HEK293 (cell line): ENCODE data around the gene MLLT6.

ENCODE experiments used
- BCL11A ChIP-seq: fragments of 450-650 bp; formaldehyde crosslinking; IDR thresholded peaks from 2 replicates; pipeline ENCODE4 v1.5.1; 2016; ENCODE audit warnings: low read depth, missing biosample characterization, missing genetic modification characterization
- FEZF1 ChIP-seq: fragments of 450-650 bp; formaldehyde crosslinking; IDR thresholded peaks from 2 replicates; pipeline ENCODE4 v1.5.1; 2016; ENCODE audit warnings: missing biosample characterization, missing genetic modification characterization
- GLIS1 ChIP-seq: fragments of 450-650 bp; formaldehyde crosslinking; IDR thresholded peaks from 2 replicates; pipeline ENCODE4 v1.5.1; 2016; ENCODE audit warnings: missing biosample characterization, missing genetic modification characterization
- GLIS2 ChIP-seq: fragments of 450-650 bp; formaldehyde crosslinking; IDR thresholded peaks from 2 replicates; pipeline ENCODE4 v1.5.1; 2016; ENCODE audit warnings: missing biosample characterization, missing genetic modification characterization
- KLF17 ChIP-seq: fragments of 450-650 bp; formaldehyde crosslinking; IDR thresholded peaks from 2 replicates; pipeline ENCODE4 v1.5.1; 2016; ENCODE audit warnings: missing biosample characterization, missing genetic modification characterization
- MYNN ChIP-seq: fragments of 450-650 bp; formaldehyde crosslinking; IDR thresholded peaks from 2 replicates; pipeline ENCODE4 v1.5.1; 2016; ENCODE audit warnings: missing biosample characterization, missing genetic modification characterization, borderline replicate concordance
- OSR2 ChIP-seq: fragments of 450-650 bp; formaldehyde crosslinking; IDR thresholded peaks from 2 replicates; pipeline ENCODE4 v1.5.1; 2016; ENCODE audit warnings: missing biosample characterization, missing genetic modification characterization
- OVOL3 ChIP-seq: fragments of 450-650 bp; formaldehyde crosslinking; IDR thresholded peaks from 2 replicates; pipeline ENCODE4 v1.5.1; 2016; ENCODE audit warnings: missing biosample characterization, missing genetic modification characterization
- RBAK ChIP-seq: fragments of 450-650 bp; formaldehyde crosslinking; IDR thresholded peaks from 2 replicates; pipeline ENCODE4 v1.5.1; 2016; ENCODE audit warnings: missing biosample characterization, missing genetic modification characterization
- REST ChIP-seq: fragments of 450-650 bp; formaldehyde crosslinking; IDR thresholded peaks from 2 replicates; pipeline ENCODE4 v1.5.1; 2016; ENCODE audit warnings: missing biosample characterization, missing genetic modification characterization
- SCRT2 ChIP-seq: fragments of 450-650 bp; formaldehyde crosslinking; IDR thresholded peaks from 2 replicates; pipeline ENCODE4 v1.5.1; 2016; ENCODE audit warnings: missing biosample characterization, missing genetic modification characterization
- SETDB1 ChIP-seq: IDR thresholded peaks from one replicate; pipeline ENCODE4 v1.6.1; 2017; ENCODE audit warnings: mild to moderate bottlenecking, low read length, moderate library complexity, mixed read lengths; ENCODE audit not compliant: insufficient read length
- ZBTB7A ChIP-seq: fragments of 450-650 bp; formaldehyde crosslinking; IDR thresholded peaks from 2 replicates; pipeline ENCODE4 v1.5.1; 2016; ENCODE audit warnings: low read depth, missing biosample characterization, missing genetic modification characterization
- ZFP41 ChIP-seq: fragments of 450-650 bp; formaldehyde crosslinking; IDR thresholded peaks from 2 replicates; pipeline ENCODE4 v1.5.1; 2016; ENCODE audit warnings: missing biosample characterization, missing genetic modification characterization, borderline replicate concordance
- ZNF114 ChIP-seq: fragments of 450-650 bp; formaldehyde crosslinking; IDR thresholded peaks from 2 replicates; pipeline ENCODE4 v1.5.0; 2017; ENCODE audit warnings: missing biosample characterization, missing genetic modification characterization
- ZNF155 ChIP-seq: fragments of 450-650 bp; formaldehyde crosslinking; IDR thresholded peaks from 2 replicates; pipeline ENCODE4 v1.5.1; 2016; ENCODE audit warnings: missing biosample characterization, missing genetic modification characterization
- ZNF157 ChIP-seq: fragments of 450-650 bp; formaldehyde crosslinking; IDR thresholded peaks from 2 replicates; pipeline ENCODE4 v1.5.1; 2016; ENCODE audit warnings: missing biosample characterization, missing genetic modification characterization
- ZNF169 ChIP-seq: fragments of 450-650 bp; formaldehyde crosslinking; IDR thresholded peaks from 2 replicates; pipeline ENCODE4 v1.5.1; 2016; ENCODE audit warnings: missing biosample characterization, missing genetic modification characterization
- ZNF202 ChIP-seq: fragments of 450-650 bp; formaldehyde crosslinking; IDR thresholded peaks from 2 replicates; pipeline ENCODE4 v1.5.1; 2016; ENCODE audit warnings: missing biosample characterization, missing genetic modification characterization, borderline replicate concordance
- ZNF239 ChIP-seq: fragments of 450-650 bp; formaldehyde crosslinking; IDR thresholded peaks from 2 replicates; pipeline ENCODE4 v1.5.1; 2016; ENCODE audit warnings: missing biosample characterization, missing genetic modification characterization
- ZNF248 ChIP-seq: fragments of 450-650 bp; formaldehyde crosslinking; IDR thresholded peaks from 2 replicates; pipeline ENCODE4 v1.5.1; 2017; ENCODE audit warnings: missing biosample characterization, missing genetic modification characterization
- ZNF292 ChIP-seq: fragments of 450-650 bp; formaldehyde crosslinking; IDR thresholded peaks from 2 replicates; pipeline ENCODE4 v1.5.1; 2016; ENCODE audit warnings: low read depth, missing biosample characterization, missing genetic modification characterization, borderline replicate concordance
- ZNF391 ChIP-seq: fragments of 450-650 bp; formaldehyde crosslinking; IDR thresholded peaks from 2 replicates; pipeline ENCODE4 v1.5.1; 2016; ENCODE audit warnings: low read depth, missing biosample characterization, missing genetic modification characterization, borderline replicate concordance
- ZNF514 ChIP-seq: fragments of 450-650 bp; formaldehyde crosslinking; IDR thresholded peaks from 2 replicates; pipeline ENCODE4 v1.5.1; 2016; ENCODE audit warnings: missing biosample characterization, missing genetic modification characterization
- ZNF529 ChIP-seq: fragments of 450-650 bp; formaldehyde crosslinking; IDR thresholded peaks from 2 replicates; pipeline ENCODE4 v1.5.1; 2017; ENCODE audit warnings: missing genetic modification characterization, missing biosample characterization; ENCODE audit not compliant: insufficient replicate concordance
- ZNF548 ChIP-seq: fragments of 450-650 bp; formaldehyde crosslinking; IDR thresholded peaks from 2 replicates; pipeline ENCODE4 v1.5.1; 2016; ENCODE audit warnings: missing biosample characterization, missing genetic modification characterization
- ZNF560 ChIP-seq: fragments of 450-650 bp; formaldehyde crosslinking; IDR thresholded peaks from 2 replicates; pipeline ENCODE4 v1.5.1; 2017; ENCODE audit warnings: missing biosample characterization, missing genetic modification characterization, borderline replicate concordance
- ZNF571 ChIP-seq: fragments of 450-650 bp; formaldehyde crosslinking; IDR thresholded peaks from 2 replicates; pipeline ENCODE4 v1.5.0; 2017; ENCODE audit warnings: missing biosample characterization, missing genetic modification characterization
- ZNF580 ChIP-seq: fragments of 450-650 bp; formaldehyde crosslinking; IDR thresholded peaks from 2 replicates; pipeline ENCODE4 v1.5.1; 2016; ENCODE audit warnings: missing biosample characterization, missing genetic modification characterization
- ZNF624 ChIP-seq: fragments of 450-650 bp; formaldehyde crosslinking; IDR thresholded peaks from 2 replicates; pipeline ENCODE4 v1.5.1; 2017; ENCODE audit warnings: missing biosample characterization, missing genetic modification characterization
- ZNF626 ChIP-seq: fragments of 450-650 bp; sonication (Bioruptor Pico); formaldehyde crosslinking; IDR thresholded peaks from 2 replicates; pipeline ENCODE4 v1.5.1; 2018; ENCODE audit warnings: missing biosample characterization, missing genetic modification characterization, inconsistent platforms
- ZNF658 ChIP-seq: fragments of 450-650 bp; formaldehyde crosslinking; IDR thresholded peaks from 2 replicates; pipeline ENCODE4; 2016; ENCODE audit warnings: missing biosample characterization, missing genetic modification characterization
- ZNF664 ChIP-seq: fragments of 450-650 bp; formaldehyde crosslinking; IDR thresholded peaks from 2 replicates; pipeline ENCODE4 v1.5.1; 2016; ENCODE audit warnings: missing biosample characterization, missing genetic modification characterization
- ZNF670 ChIP-seq: fragments of 450-650 bp; formaldehyde crosslinking; IDR thresholded peaks from 2 replicates; pipeline ENCODE4 v1.5.1; 2016; ENCODE audit warnings: missing biosample characterization, missing genetic modification characterization, low read depth
- ZNF704 ChIP-seq: fragments of 450-650 bp; formaldehyde crosslinking; IDR thresholded peaks from 2 replicates; pipeline ENCODE4 v1.5.1; 2016; ENCODE audit warnings: missing biosample characterization, missing genetic modification characterization
- ZNF76 ChIP-seq: fragments of 450-650 bp; formaldehyde crosslinking; IDR thresholded peaks from 2 replicates; pipeline ENCODE4; 2016; ENCODE audit warnings: low read depth, missing biosample characterization, missing genetic modification characterization, borderline replicate concordance
- ZSCAN16 ChIP-seq: fragments of 450-650 bp; formaldehyde crosslinking; IDR thresholded peaks from 2 replicates; pipeline ENCODE4 v1.5.1; 2016; ENCODE audit warnings: missing biosample characterization, missing genetic modification characterization
- ZSCAN23 ChIP-seq: fragments of 450-650 bp; formaldehyde crosslinking; IDR thresholded peaks from 2 replicates; pipeline ENCODE4 v1.5.1; 2016; ENCODE audit warnings: missing biosample characterization, missing genetic modification characterization

MLLT6 gene

GRCh38 chr17:38745545-38745944 lies 40.5 kb downstream of the MLLT6 start (continued):
- TF ChIP-seq ZNF202 (tag by site-specific recombination) (no peak), KLF17 (tag by site-specific recombination) (no peak), ZNF529 (no peak), ZNF155 (tag by site-specific recombination) (no peak), ZNF76 (no peak), ZNF624 (tag by site-specific recombination) (0 out of 2 replicates have a peak, but pooled peaks have one; percentile 4), ZNF664 (tag by site-specific recombination) (peak; percentile 53; the same call in 1 of the 2 replicates), ZNF157 (tag by site-specific recombination) (no peak), SCRT2 (tag by site-specific recombination) (peak; percentile 66), ZSCAN23 (no peak), ZNF560 (no peak), GLIS1 (tag by site-specific recombination) (peak; percentile 84), ZNF626 (tag by site-specific recombination) (no peak), ZNF704 (no peak), REST (tag by site-specific recombination) (no peak), ZNF548 (tag by site-specific recombination) (no peak), ZNF292 (tag by site-specific recombination) (no peak), ZNF114 (no peak), ZNF658 (tag by site-specific recombination) (no peak), FEZF1 (tag by site-specific recombination) (peak; percentile 97), ZNF248 (tag by site-specific recombination) (no peak), MYNN (no peak), ZNF239 (tag by site-specific recombination) (no peak), OSR2 (tag by site-specific recombination) (peak; percentile 66), RBAK (tag by site-specific recombination) (no peak), SETDB1 (no peak), ZNF514 (tag by site-specific recombination) (no peak), ZNF580 (no peak), ZSCAN16 (tag by site-specific recombination) (no peak), GLIS2 (peak; percentile 69), ZNF670 (tag by site-specific recombination) (no peak), ZNF391 (no peak), ZBTB7A (tag by site-specific recombination) (no peak), BCL11A (tag by site-specific recombination) (no peak), OVOL3 (tag by site-specific recombination) (no peak), ZNF571 (tag by site-specific recombination) (no peak), ZFP41 (no peak), ZNF169 (no peak)
